ENCODE data around the gene CALHM4. TPM values are rescaled to one million over a fixed set of nuclear protein-coding genes. Genes with fewer than 3 reads are reported as not detected.
"Not testable (repeated sequence)": the region's sequence is repeated elsewhere in the genome, so short reads cannot be mapped to it uniquely, and the experiment has no call there.

CALHM4 gene
- total RNA-seq, 1 experiment from 2014 or later: not detected

- CTCF ChIA-PET: no interaction called here
- TF ChIP-seq EZH2 (IDR thresholded peaks at IDR 0.05; ENCODE audit: borderline replicate concordance, low read depth, low read length, poor library complexity, severe bottlenecking) (no peak), CTCF (conservative IDR thresholded peaks at IDR 0.05; ENCODE audit: low read depth, low read length) (no peak)
- no peak overlapping the region for H3K27ac ChIP-seq (ENCODE audit: low read depth, low read length, poor library complexity, severe bottlenecking)
- POLR2A ChIA-PET (ENCODE audit: low non-redundant PET): no interaction called here
- intact Hi-C loops (cut with micrococcal nuclease; ENCODE audit: unreplicated experiment): no loop called here
- no peaks in the 10 kb centered on the region for H3K9me3 ChIP-seq (ENCODE audit: low read depth, low read length, poor library complexity, severe bottlenecking)
- no peak for DNase-seq (ENCODE audit: low spot score)
- no TSS peak for BruUV-seq (replicated peaks)
- H3K36me3 ChIP-seq (ENCODE audit: insufficient read depth, low read length, poor library complexity, severe bottlenecking): peaks cover 48% of the 10 kb centered on the region
- H3K4me1 ChIP-seq (ENCODE audit: insufficient read depth, low read length, poor library complexity, severe bottlenecking): no peaks in the 10 kb centered on the region
- H3K4me3 ChIP-seq (ENCODE audit: low read depth, low read length, poor library complexity, severe bottlenecking): no peak overlapping the region
- H3K27me3 ChIP-seq (replicated peaks; ENCODE audit: insufficient read depth, low read depth, low read length, poor library complexity): no peaks in the 10 kb centered on the region
These were observed 33.2 kb downstream of the CALHM4 start for GRCh38 chr6:116586738-116587137.

- Histone ChIP-seq H3K27me3 (replicated peaks; ENCODE audit: insufficient read depth, low read depth, low read length, poor library complexity) (no peaks in the 10 kb centered on the region), H3K9me3 (ENCODE audit: low read depth, low read length, poor library complexity, severe bottlenecking) (no peaks in the 10 kb centered on the region), H3K27ac (ENCODE audit: low read depth, low read length, poor library complexity, severe bottlenecking) (no peak overlapping the region), H3K4me3 (ENCODE audit: low read depth, low read length, poor library complexity, severe bottlenecking) (no peak overlapping the region), H3K4me1 (ENCODE audit: insufficient read depth, low read length, poor library complexity, severe bottlenecking) (no peaks in the 10 kb centered on the region), H3K36me3 (ENCODE audit: insufficient read depth, low read length, poor library complexity, severe bottlenecking) (peaks cover 28% of the 10 kb centered on the region)
- intact Hi-C loops (cut with micrococcal nuclease; ENCODE audit: unreplicated experiment): no loop called here
- ChIA-PET CTCF (no interaction called here), POLR2A (ENCODE audit: low non-redundant PET) (no interaction called here)
- no TSS peak for BruUV-seq (replicated peaks)
- TF ChIP-seq EZH2 (IDR thresholded peaks at IDR 0.05; ENCODE audit: borderline replicate concordance, low read depth, low read length, poor library complexity, severe bottlenecking) (no peak), CTCF (conservative IDR thresholded peaks at IDR 0.05; ENCODE audit: low read depth, low read length) (no peak)
- no peak for DNase-seq (ENCODE audit: low spot score)
These were observed 41.7 kb downstream of the CALHM4 start for GRCh38 chr6:116595247-116595646.

GRCh38 chr6:116596815-116597214, 43.3 kb downstream of the CALHM4 start:
- Histone ChIP-seq H3K4me3 (ENCODE audit: low read depth, low read length, poor library complexity, severe bottlenecking) (no peak overlapping the region), H3K4me1 (ENCODE audit: insufficient read depth, low read length, poor library complexity, severe bottlenecking) (no peaks in the 10 kb centered on the region), H3K36me3 (ENCODE audit: insufficient read depth, low read length, poor library complexity, severe bottlenecking) (peaks cover 13% of the 10 kb centered on the region), H3K27me3 (replicated peaks; ENCODE audit: insufficient read depth, low read depth, low read length, poor library complexity) (no peaks in the 10 kb centered on the region), H3K27ac (ENCODE audit: low read depth, low read length, poor library complexity, severe bottlenecking) (no peak overlapping the region), H3K9me3 (ENCODE audit: low read depth, low read length, poor library complexity, severe bottlenecking) (no peaks in the 10 kb centered on the region)
- ChIA-PET POLR2A (ENCODE audit: low non-redundant PET) (no interaction called here), CTCF (no interaction called here)
- no peak for TF ChIP-seq CTCF (conservative IDR thresholded peaks at IDR 0.05; ENCODE audit: low read depth, low read length)
- no peak for TF ChIP-seq EZH2 (IDR thresholded peaks at IDR 0.05; ENCODE audit: borderline replicate concordance, low read depth, low read length, poor library complexity, severe bottlenecking)
- BruUV-seq (replicated peaks): no TSS peak
- intact Hi-C loops (cut with micrococcal nuclease; ENCODE audit: unreplicated experiment): no loop called here
- peak; percentile 4 for DNase-seq (ENCODE audit: low spot score)

GRCh38 chr6:116603916-116604315, 50.4 kb downstream of the CALHM4 start:
- H3K4me1 ChIP-seq (ENCODE audit: insufficient read depth, low read length, poor library complexity, severe bottlenecking); POLR2A ChIA-PET (ENCODE audit: low non-redundant PET); H3K4me3 ChIP-seq (ENCODE audit: low read depth, low read length, poor library complexity, severe bottlenecking); CTCF ChIA-PET; intact Hi-C loops (cut with micrococcal nuclease; ENCODE audit: unreplicated experiment); H3K27ac ChIP-seq (ENCODE audit: low read depth, low read length, poor library complexity, severe bottlenecking); DNase-seq (ENCODE audit: low spot score); H3K9me3 ChIP-seq (ENCODE audit: low read depth, low read length, poor library complexity, severe bottlenecking); H3K36me3 ChIP-seq (ENCODE audit: insufficient read depth, low read length, poor library complexity, severe bottlenecking); BruUV-seq (replicated peaks); H3K27me3 ChIP-seq (replicated peaks; ENCODE audit: insufficient read depth, low read depth, low read length, poor library complexity): not testable (repeated sequence)

GRCh38 chr6:116604868-116605267, 51.3 kb downstream of the CALHM4 start:
- H3K4me1 ChIP-seq (ENCODE audit: insufficient read depth, low read length, poor library complexity, severe bottlenecking); BruUV-seq (replicated peaks); CTCF ChIA-PET; H3K9me3 ChIP-seq (ENCODE audit: low read depth, low read length, poor library complexity, severe bottlenecking); POLR2A ChIA-PET (ENCODE audit: low non-redundant PET); intact Hi-C loops (cut with micrococcal nuclease; ENCODE audit: unreplicated experiment); H3K27ac ChIP-seq (ENCODE audit: low read depth, low read length, poor library complexity, severe bottlenecking); H3K27me3 ChIP-seq (replicated peaks; ENCODE audit: insufficient read depth, low read depth, low read length, poor library complexity); H3K4me3 ChIP-seq (ENCODE audit: low read depth, low read length, poor library complexity, severe bottlenecking); H3K36me3 ChIP-seq (ENCODE audit: insufficient read depth, low read length, poor library complexity, severe bottlenecking); DNase-seq (ENCODE audit: low spot score): not testable (repeated sequence)
